ENCODE measurements around the gene RDH14. TPM values are rescaled to one million over a fixed set of nuclear protein-coding genes. Genes with fewer than 3 reads are reported as not detected.

The RDH14 gene
- total RNA-seq, 4 donors from 2014 or later, result 11.8 to 24.4 (median 17.7) TPM

GRCh38 chr2:18517386-18517785 lies 43.1 kb downstream of the RDH14 start:
- peaks cover 0 to 13% (median 0%) of the 10 kb centered on the region in 4 donors for H3K27me3 ChIP-seq
- no peak overlapping the region for H3K4me3 ChIP-seq
- peak overlapping the region in 2 of 4 donors; percentile 45 to 65 for H3K27ac ChIP-seq
- H3K9me3 ChIP-seq, result no peaks in the 10 kb centered on the region
- H3K36me3 ChIP-seq, result no peaks in the 10 kb centered on the region
- 53 to 79% methylated on average over 1 of the region's 1 CpG for WGBS, 2 donors
- no peak for DNase-seq
- H3K4me1 ChIP-seq, result peaks cover 0 to 31% (median 0%) of the 10 kb centered on the region in 3 donors
- no peak for TF ChIP-seq POLR2A (IDR thresholded peaks at IDR 0.05)
- TF ChIP-seq CTCF (IDR thresholded peaks at IDR 0.05), result no peak
- intact Hi-C loops (cut with DNase I), result no loop called here

DNA sequence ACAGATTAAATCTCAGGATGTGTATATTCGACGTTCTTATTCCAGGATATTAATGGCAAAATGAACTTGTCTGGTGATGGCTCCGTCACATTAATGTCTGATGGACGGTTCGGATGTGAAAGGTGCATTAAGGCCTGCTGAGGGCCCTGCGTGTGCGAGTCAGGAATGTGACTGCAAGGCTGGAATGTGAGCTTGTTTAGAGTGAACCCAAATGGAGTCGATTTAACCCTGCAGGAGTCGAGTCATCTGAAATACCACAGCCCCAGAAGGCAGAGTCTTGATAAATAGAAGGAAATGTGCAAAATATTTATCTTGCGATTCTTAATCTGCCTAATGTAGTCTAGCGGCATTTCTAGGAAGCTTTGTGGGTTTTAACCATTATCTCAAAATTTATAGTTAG lies 44.3 kb downstream of the RDH14 start:
- 47 to 57% methylated on average over 11 of the region's 11 CpGs for WGBS, 2 donors
- DNase-seq, result no peak
- H3K36me3 ChIP-seq, result no peaks in the 10 kb centered on the region
- no peaks in the 10 kb centered on the region for H3K9me3 ChIP-seq
- peaks cover 0 to 13% (median 0%) of the 10 kb centered on the region in 4 donors for H3K27me3 ChIP-seq
- peak overlapping the region in 2 of 4 donors; percentile 19 to 29 for H3K27ac ChIP-seq
- intact Hi-C loops (cut with DNase I), result no loop called here
- H3K4me3 ChIP-seq, result no peak overlapping the region
- no peak for TF ChIP-seq CTCF (IDR thresholded peaks at IDR 0.05)
- no peak for TF ChIP-seq POLR2A (IDR thresholded peaks at IDR 0.05)
- H3K4me1 ChIP-seq, result peaks cover 0 to 31% (median 0%) of the 10 kb centered on the region in 3 donors

- 50 to 79% methylated on average over 4 of the region's 4 CpGs for WGBS, 2 donors
- intact Hi-C loops (cut with DNase I), result no loop called here
- TF ChIP-seq CTCF (IDR thresholded peaks at IDR 0.05) (no peak), POLR2A (IDR thresholded peaks at IDR 0.05) (no peak)
- DNase-seq, result no peak
- Histone ChIP-seq H3K27me3 (peaks cover 0 to 10% (median 0%) of the 10 kb centered on the region in 4 donors), H3K9me3 (no peaks in the 10 kb centered on the region), H3K36me3 (no peaks in the 10 kb centered on the region), H3K4me3 (no peak overlapping the region), H3K27ac (peak overlapping the region in 1 of 4 donors; percentile 19), H3K4me1 (peaks cover 0 to 18% (median 0%) of the 10 kb centered on the region in 3 donors)
Measured at GRCh38 chr2:18514526-18515461, 45.7 kb downstream of the RDH14 start.

DNA sequence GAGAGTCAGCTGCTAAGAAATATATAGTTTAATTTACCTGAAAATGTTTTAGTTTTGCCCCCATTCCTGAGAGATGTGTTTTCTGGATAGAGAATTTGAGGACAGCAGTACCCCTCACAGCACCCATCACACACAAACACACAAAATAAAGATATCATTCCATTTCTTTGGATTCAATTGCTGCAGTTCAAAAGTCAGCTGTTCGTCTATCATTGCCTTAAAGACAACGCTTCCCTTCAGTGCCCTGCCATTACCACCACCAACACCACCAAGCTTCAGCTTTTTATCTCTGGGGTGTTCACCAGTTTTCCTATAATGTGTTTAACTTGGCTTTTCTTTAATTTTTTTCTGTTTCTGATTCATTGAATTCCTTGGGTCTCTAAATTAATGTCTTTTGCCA lies 49.7 kb downstream of the RDH14 start:
- WGBS, 2 donors, result 87 to 93% methylated on average over 2 of the region's 2 CpGs
- Histone ChIP-seq H3K4me3 (no peak overlapping the region), H3K4me1 (peaks cover 0 to 7% (median 0%) of the 10 kb centered on the region in 3 donors), H3K27me3 (no peaks in the 10 kb centered on the region), H3K27ac (no peak overlapping the region), H3K9me3 (no peaks in the 10 kb centered on the region), H3K36me3 (no peaks in the 10 kb centered on the region)
- TF ChIP-seq CTCF (IDR thresholded peaks at IDR 0.05) (no peak), POLR2A (IDR thresholded peaks at IDR 0.05) (no peak)
- no peak for DNase-seq
- intact Hi-C loops (cut with DNase I), result no loop called here

DNA sequence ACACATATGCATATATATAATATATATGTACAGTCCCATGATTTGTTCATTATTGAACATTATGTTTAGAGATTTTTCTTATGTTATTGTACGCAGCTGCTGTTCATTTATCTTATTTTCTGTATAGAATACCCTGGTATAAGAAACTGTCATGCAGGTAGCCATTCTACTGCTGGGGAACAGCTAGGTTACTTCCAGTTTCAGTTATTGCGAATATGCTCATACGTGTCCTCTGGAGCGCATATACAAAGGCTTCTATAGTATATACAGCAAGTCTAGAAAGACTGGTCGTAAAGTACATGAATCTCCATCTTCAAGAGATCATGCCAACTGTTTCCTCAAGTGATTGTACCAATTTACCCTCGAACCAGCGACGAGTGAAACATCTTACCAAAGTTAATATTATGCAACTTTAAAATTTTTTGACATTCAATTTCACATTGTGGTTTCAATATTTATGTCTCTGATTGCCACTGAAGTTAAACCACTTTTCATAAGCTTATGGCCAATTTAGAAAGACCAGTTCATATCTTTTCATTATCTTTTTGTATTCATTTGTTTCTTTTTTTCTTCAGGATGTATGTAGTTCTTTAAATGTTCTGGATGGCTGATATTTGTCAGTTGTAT lies 53.5 kb downstream of the RDH14 start:
- whole genome bisulfite sequencing, 2 donors, result 75 to 81% methylated on average over 8 of the region's 8 CpGs
- intact Hi-C loops (cut with DNase I), result no loop called here

More for the DNA sequence above, 53.5 kb downstream of the RDH14 start:
- no peaks in the 10 kb centered on the region for H3K36me3 ChIP-seq
- no peak overlapping the region for H3K27ac ChIP-seq
- no peaks in the 10 kb centered on the region for H3K27me3 ChIP-seq
- no peak for TF ChIP-seq CTCF (IDR thresholded peaks at IDR 0.05)
- TF ChIP-seq POLR2A (IDR thresholded peaks at IDR 0.05), result no peak
- H3K9me3 ChIP-seq, result no peaks in the 10 kb centered on the region
- H3K4me1 ChIP-seq, result no peaks in the 10 kb centered on the region
- H3K4me3 ChIP-seq, result no peak overlapping the region
- DNase-seq, result no peak
